Measurements from ENCODE around the gene TPM1. TPM values are rescaled to one million over a fixed set of nuclear protein-coding genes. Genes with fewer than 3 reads are reported as not detected.
"Not testable (repeated sequence)": the region's sequence is repeated elsewhere in the genome, so short reads cannot be mapped to it uniquely, and the experiment has no call there.

Gene TPM1
- 100 to 1,000 TPM; 454 to 494 (median 473) TPM for polyA plus RNA-seq (ENCODE audit: insufficient read length in 4 of 4)

DNA sequence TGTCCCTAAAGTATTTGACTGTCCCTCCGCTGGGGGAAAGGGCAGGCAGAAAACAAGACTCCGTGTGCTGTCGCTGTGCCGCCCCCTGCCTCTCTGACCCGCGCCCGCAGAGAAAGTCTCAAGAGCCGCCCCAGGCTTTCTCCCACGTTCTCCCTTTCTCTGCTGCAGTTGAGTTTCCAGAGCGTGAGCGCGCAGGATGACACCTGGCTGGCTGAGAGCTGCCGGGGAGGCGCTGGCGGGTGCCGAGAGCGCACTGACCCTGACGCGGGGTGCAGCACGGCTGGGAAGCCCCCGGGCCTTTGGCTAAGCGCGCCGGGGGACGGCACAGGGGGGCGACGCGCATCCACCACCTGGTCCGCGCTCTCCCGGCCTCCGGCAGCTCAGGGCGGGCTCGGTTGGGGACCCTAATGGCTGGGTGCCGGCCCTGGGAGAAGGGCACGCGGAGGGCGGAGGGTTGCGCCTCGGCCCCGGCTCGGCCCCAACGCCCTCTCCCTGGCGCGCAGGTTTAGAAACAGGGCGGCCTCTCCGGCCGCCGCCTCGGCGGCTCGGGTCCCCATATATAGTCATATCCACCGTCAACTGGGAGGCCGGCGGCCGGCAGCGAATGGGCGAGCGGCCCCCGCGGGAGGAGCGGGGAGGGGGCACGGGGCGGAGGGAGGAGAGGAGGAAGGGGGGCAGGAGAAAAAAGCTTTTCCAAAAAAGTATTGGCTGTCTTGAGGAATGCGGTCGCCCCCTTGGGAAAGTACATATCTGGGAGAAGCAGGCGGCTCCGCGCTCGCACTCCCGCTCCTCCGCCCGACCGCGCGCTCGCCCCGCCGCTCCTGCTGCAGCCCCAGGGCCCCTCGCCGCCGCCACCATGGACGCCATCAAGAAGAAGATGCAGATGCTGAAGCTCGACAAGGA, at the start of gene TPM1:
Gene TPM1 (plus strand): TSS at position 774 of the 903 bp plus-strand sequence. CDS start 83 bp downstream, at position 857.
- DNase-seq (ENCODE audit: low read depth in 4 of 4, low spot score in 3 of 4) = peak in 3 of 4 donors; percentile 62 to 78 (median 70)

DNA sequence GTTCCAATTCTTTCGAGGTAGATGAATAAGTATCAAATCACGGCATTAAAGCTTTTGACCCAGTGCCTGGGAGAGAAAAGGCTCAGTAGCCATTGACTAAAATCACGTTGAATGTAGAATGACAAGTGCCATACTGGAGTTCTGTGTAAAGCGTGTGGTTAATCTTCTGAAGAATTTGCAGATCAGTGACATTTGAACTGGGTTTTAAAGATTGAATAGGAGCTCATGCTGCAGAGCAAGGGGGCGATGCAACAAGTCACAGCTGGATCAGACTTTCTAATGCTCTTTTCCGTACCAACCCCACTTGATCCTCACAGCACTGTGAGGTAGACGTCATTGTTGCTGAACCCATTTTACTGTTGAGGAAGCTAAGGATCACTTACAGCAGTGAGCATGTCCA, 49.5 kb upstream of the TPM1 start:
- no peak for DNase-seq (ENCODE audit: low read depth in 4 of 4, low spot score in 3 of 4)

DNA sequence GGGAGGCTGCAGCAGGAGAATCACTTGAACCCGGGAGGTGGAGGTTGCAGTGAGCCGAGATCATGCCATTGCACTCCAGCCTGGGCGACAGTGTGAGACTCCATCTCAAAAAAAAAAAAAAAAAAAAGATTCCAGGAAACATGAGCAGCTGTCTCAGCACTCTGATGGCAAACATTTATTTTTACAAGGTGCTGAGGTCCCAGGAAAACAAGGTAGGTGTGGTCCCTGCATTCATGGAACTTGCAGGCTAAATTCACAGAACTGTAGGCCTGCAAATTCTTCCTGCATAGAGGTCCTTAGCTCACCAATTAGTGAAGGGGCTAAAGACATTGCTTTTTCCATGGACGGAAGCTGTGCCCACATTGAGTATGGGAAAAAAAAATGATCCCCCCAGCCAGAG, 48.9 kb upstream of the TPM1 start:
- DNase-seq (ENCODE audit: low read depth in 4 of 4, low spot score in 3 of 4) = not testable (repeated sequence)

DNA sequence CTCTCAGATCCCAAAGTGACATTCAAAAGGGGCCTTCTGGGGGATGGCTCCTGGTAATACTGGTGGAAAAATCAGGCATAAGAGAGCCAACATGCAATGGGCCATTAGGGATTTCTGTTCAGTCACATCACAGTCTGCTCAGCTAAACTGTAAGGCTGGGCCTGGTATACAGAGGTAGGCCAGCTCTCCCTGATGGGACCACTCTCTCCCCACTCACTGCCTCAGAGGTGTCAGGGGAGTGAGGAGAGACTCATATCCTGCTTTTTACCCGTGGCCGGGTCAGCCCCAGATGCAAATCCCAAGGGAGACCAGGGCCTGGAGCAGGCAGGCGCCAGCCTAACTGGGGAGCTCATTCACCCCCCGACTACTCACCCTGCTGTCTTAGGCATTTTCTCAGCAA, 48.1 kb upstream of the TPM1 start:
- DNase-seq (ENCODE audit: low read depth in 4 of 4, low spot score in 3 of 4) = no peak

DNA sequence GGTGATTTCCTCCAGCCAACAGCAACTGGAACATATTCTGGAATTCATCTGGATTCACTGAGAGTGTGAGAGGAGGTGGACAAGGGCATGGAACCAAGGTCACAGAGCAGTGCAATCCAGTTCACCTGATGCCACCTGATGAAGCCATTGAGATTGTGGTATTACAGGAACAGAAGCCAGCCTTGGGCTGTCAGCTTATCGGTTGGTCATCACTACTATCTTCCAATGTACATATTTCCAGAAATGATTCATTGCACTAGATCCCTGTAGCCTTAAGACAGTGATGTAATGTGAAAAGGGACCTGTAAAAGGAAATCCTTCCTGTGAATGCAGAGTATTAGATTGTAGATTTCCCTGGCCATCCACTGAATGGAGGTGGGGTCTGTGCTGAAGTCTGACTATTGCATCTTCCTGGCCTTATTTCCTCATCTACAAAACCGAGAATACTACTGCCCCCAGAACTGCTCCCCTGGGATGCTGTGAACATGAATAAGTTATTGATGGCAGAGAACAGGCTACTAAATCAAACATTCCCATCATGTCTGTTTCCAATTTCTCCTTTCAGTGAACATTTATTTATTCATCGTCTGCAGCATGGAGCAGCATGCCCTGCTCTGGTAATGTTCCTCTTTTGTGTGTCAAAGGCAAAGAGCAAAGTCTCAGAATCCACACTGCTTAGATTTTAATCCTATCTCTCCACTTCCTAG, 47.4 kb upstream of the TPM1 start:
- no peak for DNase-seq (ENCODE audit: low read depth in 4 of 4, low spot score in 3 of 4)

DNA sequence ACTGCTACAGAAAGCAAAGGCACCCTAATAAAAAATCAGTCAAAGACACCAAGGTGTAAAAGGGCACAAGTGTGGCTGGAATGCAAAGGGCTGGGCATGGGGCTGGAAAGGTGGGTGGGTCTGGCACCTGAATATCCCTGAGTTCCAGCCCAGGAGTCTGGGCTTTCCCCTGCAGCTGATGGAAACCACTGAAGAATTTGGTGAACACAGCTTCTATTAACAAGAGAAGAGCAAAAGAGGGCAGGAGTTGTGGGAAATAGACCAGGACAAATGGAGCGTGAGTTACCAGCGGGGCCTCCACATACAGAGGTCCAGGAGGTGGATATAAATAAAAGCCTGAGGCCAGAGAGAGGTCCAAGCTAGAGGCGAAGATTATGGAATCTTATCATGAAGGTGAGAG, 45.1 kb upstream of the TPM1 start:
- DNase-seq (ENCODE audit: low read depth in 4 of 4, low spot score in 3 of 4) = no peak

DNA sequence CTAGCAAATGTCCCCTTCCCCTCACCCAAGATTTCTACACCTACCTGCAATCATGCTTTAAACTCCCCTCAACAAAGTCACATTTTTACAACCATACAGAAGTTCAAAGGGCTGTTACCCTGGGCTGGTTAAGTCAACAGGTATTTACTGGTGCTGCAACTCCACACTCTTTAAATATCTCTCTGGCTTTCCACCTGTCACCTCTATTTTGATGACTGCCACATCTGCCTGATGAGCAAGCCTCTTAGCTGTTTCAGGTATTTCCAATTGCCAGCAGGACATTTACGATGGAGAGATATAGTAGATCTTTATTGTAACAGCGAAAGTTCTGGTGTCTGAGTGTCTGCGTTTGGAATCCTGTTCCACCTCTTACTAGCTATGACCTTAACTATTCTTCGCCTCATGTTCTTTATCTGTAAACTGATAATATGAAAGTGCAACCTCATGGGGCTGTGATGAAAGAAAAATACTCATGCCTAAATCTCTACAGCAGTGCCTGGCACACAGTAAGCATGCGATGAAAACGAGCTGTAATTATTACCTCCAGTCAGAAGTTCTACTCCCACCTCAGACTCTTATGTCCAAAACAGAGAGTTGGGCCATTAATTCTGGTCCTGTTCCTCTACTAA, 44.2 kb upstream of the TPM1 start:
- no peak for DNase-seq (ENCODE audit: low read depth in 4 of 4, low spot score in 3 of 4)

DNA sequence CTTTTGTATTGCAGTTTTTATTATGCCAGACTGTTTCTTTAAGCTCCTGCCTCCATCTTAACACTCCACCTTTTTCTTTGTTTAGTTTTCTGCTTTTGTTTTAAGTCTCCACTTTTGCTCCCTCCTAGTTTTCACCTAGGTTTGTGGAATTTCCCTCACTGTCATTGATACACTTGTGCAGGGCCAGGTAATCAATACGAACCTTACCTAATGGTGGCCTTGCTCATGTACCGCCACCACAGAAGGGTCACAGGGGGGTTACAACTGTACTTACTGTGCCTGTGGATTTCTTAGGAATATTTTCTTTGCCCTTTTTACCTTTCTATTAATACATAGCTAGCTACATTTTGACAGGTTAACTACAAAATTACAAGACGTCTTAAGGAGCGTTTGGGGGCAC, 43.4 kb upstream of the TPM1 start:
- no peak for DNase-seq (ENCODE audit: low read depth in 4 of 4, low spot score in 3 of 4)

DNA sequence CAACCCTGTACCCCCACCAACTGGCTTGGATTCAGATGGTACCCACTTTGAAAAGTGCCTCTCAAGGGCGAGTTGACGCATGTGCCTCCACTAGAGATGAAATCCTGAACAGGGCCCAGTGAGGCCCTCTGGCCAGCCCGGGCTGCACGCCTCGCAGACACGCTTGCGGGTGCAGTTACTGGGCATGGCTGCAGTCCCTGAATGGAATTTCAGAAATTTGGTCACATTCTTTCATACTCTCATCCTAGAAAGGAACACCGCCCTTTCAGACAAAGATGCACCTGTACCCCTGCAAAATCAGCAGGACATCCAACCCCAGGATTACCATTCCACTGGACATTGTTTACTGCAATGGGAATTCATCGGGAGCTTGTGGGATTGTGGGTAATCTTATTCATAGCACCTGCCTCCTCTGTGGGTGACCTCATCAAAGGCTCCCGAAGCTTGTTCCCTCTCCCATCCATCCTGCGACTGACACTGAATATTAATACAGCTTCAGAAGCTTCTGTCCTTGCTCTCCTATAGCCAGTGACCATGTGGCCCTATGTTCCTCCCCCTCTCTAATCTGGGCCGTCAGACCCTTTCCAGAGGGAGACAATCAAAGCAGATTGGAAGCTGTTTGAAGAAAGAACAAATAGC, 42.5 kb upstream of the TPM1 start:
- no peak for DNase-seq (ENCODE audit: low read depth in 4 of 4, low spot score in 3 of 4)

DNA sequence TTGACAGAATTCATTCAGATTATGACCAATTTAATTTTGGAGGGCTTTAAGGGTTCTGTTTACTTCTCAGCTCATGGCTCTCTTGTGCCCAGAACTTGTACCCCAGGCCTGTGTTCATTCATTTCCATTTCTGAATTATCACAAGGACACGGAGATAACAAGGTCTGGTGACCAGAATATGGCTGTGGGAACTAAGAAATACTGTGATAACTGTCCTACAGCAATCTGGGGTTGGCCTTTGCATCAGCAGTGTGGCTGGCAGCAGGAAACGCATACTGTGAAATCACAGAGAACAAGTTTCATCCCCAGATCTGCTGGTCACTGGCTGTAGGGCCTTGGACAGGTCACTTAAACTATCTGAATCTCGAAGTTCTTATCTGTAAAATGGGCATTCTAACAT, 41.8 kb upstream of the TPM1 start:
- no peak for DNase-seq (ENCODE audit: low read depth in 4 of 4, low spot score in 3 of 4)

DNA sequence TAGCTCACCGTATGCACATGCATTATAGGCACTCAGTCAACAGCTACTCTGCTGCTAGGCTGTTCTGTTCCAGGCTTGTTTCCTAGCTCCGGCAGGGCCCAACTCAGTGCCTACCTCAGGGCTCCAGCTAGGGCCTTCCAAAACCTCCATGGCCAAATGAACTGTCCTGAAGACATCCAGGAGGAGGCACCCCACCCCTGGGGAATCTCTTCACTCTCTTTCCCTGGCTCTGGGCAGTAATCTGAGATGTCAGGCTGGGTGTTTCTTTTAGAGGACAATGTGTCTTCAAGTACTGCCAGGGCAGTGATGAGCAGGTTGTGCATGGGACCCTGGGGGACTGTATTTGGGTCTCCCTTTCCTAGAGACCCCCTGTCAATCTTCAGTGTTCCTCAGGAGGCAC, 38.3 kb upstream of the TPM1 start:
- DNase-seq (ENCODE audit: low read depth in 4 of 4, low spot score in 3 of 4) = no peak

DNA sequence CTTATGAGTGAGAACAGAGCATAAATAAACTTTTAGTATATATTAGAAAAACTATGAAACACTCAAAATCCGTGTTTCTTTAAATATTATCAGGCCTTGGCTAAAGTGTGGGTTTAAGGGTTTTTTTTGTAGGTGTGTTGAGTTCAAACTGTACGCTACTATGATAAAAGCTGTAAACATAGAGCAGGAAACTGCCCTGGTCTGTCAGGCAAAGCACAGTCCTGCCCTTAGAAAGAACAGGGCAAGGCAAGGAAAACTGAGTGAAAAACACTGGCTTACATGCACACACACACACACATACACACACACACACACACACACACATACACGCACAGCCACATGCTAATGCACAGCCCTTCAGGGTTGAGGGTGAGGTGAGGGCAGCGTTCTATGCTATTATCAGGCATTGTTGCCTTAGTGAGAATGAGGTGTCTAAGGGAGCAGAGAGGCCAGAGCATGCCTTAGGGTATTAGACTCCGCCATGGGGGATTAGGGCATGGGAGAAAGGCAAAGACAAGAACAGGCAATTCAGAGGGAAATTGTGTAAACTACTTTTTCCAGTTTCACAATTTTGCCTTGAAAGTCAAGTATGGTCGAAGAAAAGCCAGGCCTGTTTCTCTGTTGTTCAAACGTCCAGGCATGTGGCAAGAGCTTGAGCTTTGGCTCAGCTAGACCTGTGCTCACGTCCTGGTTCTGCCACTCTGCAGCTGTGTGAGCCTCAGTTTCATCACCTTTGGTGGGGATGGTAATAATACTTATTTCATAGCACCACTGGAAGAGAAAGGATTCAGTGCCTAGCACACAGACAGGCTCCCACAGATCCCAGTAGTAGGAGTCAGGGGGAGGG, 36.3 kb upstream of the TPM1 start:
- DNase-seq (ENCODE audit: low read depth in 4 of 4, low spot score in 3 of 4) = no peak

DNA sequence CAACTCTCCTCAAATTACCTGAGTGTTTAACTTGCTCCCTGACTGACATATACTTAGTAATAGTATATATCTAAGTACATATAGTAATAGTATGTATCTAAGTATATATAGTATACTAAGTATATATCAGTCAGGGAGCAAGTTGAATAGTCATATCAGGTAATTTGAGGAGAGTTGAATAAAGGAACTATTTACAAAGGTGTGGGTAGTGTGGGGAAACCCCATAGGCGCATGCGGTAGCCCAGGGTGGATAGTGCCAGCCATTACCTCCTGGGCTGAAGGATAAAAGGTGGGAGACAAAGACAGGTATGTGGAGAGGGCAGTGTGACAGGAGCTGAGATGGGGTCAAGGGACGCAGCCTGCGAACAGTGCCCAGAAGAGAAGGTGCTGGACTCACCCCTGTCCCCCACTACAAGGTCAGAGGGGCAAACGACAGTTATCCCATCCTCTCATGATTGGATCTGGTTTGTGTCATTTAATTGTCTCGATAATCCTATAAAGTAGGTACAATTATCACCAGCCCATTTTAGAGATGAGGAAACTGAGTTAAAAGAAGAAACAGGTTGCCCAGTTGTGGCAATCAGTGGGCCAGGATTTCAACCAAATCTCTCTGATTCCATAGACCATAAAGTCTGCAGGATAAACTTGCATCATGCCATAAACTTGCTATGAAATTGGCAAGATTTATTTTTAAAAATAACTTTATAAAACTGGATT, 34.1 kb upstream of the TPM1 start:
- no peak for DNase-seq (ENCODE audit: low read depth in 4 of 4, low spot score in 3 of 4)

DNA sequence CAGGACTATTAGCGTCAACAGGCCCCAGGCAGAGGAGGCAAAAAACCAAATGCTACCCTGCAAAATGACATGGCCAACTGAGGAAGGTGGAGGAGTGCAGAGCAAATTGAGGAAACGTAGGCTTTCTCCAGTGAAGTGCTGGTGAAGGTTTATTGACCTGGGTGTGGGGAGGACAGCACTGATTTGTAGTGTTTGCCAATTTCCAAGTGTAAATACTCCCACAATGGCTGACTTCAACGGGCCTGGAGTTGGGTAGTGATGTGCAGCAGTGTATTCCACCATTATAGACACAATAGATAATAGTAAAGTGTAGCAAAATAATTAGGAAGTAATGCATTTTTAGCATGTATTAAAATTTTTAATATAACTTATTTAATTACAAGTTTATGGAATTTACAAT, 32.2 kb upstream of the TPM1 start:
- no peak for DNase-seq (ENCODE audit: low read depth in 4 of 4, low spot score in 3 of 4)

DNA sequence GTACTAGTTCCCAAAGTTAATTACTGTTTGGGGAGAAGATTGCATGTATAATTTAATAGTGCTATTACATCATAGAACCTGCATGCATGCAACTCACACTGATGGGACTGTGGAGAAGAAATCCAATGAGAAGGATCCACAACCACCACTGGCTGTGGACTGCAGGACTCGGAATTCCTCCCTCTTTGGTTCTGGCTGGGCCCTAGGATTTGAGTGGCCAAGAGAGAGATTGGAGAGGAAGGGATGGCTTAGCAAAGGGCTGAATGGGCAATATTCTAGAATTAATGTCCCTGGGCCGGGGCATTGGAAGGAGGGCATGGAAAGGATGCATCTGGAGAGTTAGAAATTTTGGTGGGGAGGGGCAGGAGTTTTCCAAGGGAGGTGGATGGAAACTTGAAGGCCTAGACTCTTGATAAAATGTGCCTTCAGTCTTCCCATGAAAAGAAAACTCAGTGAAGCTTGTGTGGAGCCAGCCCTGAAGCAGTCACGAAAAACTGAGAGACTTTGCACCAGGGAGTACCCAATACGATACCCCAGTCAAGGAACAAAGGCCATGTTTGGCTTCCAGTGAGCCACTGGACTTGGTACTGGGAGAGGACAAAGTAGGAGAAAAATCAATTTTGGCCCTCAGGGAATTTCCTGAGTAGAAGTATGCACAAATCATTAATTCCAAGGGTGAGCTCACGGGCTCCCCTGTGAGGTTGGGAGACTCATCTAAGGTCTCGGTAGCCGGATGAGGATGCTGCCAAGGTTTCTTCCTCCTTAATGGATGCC, 31.4 kb upstream of the TPM1 start:
- DNase-seq (ENCODE audit: low read depth in 4 of 4, low spot score in 3 of 4) = no peak

DNA sequence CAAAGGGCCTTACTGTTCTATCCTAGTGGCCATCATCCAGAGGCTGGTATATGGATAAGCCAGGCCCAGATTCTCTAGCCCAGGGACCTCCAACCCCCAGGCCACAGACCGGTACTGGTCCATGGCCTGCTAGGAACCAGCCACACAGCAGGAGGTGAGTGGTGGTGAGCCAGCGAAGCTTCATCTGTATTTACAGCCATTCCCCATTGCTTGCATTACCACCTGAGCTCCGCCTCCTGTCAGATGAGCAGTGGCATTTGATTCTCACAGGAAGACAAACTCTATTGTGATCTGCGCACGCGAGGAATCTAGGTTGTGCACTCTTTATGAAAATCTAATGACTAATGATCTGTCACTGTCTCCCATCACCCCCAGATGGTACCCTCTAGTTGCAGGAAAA, 30.1 kb upstream of the TPM1 start:
- DNase-seq (ENCODE audit: low read depth in 4 of 4, low spot score in 3 of 4) = no peak

DNA sequence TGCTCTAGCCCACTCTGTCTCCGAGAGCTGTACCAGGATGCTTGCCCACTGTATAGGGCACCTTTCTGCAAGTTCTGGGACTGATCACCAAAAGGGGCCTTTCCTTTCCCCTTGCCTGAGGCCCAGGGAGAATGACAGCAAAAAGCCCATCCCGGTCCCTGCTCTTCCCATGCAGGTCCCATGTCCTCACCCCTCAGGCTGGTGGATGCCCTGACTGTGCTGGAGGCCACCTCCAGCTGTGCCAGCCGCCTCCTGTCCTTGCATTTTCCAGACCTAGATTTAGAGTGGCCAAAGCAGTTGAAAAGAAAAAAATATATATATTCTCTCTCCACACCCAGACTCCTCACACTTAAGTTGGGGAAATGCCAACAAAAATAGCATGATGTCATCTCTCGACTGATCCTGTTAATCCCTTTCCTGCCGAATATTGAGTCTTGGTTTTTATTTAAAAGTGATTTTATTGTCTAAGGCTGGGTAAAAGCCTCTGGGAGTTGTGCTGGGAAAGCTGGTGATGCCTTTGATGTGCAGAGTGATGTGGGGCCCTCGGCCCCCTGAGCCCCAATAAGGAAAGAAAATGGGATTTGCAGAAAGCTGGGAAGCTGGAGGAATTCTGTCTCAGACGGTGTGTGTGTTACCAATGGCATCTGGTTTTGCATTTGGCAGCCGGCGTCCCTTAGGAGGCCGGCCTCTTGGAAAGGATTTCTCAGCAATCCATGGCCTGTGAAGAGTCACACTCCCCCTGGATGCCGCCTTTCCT, 29.3 kb upstream of the TPM1 start:
- DNase-seq (ENCODE audit: low read depth in 4 of 4, low spot score in 3 of 4) = no peak

DNA sequence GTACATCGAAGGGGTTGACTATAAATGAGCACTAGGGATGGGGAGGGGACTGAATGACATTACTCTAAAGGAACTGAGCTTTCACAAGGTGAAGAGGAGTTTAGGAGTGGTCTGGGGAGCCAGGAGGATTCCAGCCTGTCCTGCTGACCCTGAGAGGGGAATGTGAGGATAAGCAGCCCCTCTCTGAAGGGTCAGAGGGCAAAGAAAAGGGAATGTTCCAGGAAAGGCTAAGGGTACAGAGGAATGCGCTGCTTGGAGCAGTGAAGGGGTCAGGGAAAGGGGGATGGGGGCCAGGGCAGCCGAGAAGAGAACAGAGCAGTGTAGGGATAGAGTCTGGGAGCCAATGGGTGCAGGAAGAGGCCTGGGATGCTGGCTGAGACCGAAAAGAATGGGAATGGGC, 28.0 kb upstream of the TPM1 start:
- DNase-seq (ENCODE audit: low read depth in 4 of 4, low spot score in 3 of 4) = no peak
